Vagina (tissue), 2 donors: ENCODE measurements around the gene PRDM16. TPM values are rescaled to one million over a fixed set of nuclear protein-coding genes. Genes with fewer than 3 reads are reported as not detected.

Experiments used
- DNase-seq, 2 donors: peaks; one replicate each; pipeline ENCODE4 v3.0.0-alpha.2; 2017; ENCODE audit errors: extremely low spot score in 2 of 2
- H3K27ac ChIP-seq: fragments of 200-600 bp; sonication (generic); one replicate; pipeline ENCODE4 v1.5.1; 2019
- H3K27me3 ChIP-seq: fragments of 200-600 bp; sonication (generic); one replicate; pipeline ENCODE4 v1.5.1; 2019
- H3K36me3 ChIP-seq, 2 donors: fragments of 200-600 bp; sonication (generic); one replicate each; pipeline ENCODE4 v1.5.1; 2017 to 2019
- H3K4me1 ChIP-seq: fragments of 200-600 bp; sonication (generic); one replicate; pipeline ENCODE4 v1.5.1; 2019
- H3K4me3 ChIP-seq, 2 donors: fragments of 200-600 bp; sonication (generic); 1 replicate in 1 of 2; 2 replicates in 1 of 2; pipeline ENCODE4 v1.5.1; 2016 to 2019
- H3K9me3 ChIP-seq: fragments of 200-600 bp; sonication (generic); one replicate; pipeline ENCODE4 v1.5.1; 2019
- CTCF ChIP-seq, 3 experiments: fragments of 450-650 bp in 2 of 3; fragments of 200-600 bp in 1 of 3; sonication (generic) in 1 of 3; IDR thresholded peaks; one replicate each; pipeline ENCODE4 v1.5.1; 2017 to 2019; ENCODE audit warnings: antibody characterized with exemption in 3 of 3, mild to moderate bottlenecking in 2 of 3, moderate library complexity in 2 of 3
- POLR2A ChIP-seq, 2 donors: fragments of 450-650 bp; IDR thresholded peaks; one replicate each; pipeline ENCODE4 v1.6.1; 2017; ENCODE audit warnings: antibody characterized with exemption in 2 of 2, mild to moderate bottlenecking in 2 of 2, moderate library complexity in 2 of 2
- POLR2AphosphoS5 ChIP-seq, 2 donors: sonication (generic); formaldehyde crosslinking; IDR thresholded peaks; one replicate each; pipeline ENCODE4 v1.9.0; 2017; ENCODE audit warnings: antibody characterized with exemption in 2 of 2, mild to moderate bottlenecking in 2 of 2, low read depth in 1 of 2; ENCODE audit not compliant: insufficient read depth in 1 of 2
- intact Hi-C: fragments of 100-400 bp; cut with DNase I; formaldehyde crosslinking; loops from one replicate; pipeline ENCODE4 v1.15.1; 2023
- total RNA-seq: library from RNA; depleted of rRNA; stranded (reverse); fragments of >200 nt; gene quantifications from one replicate; pipeline ENCODE4 v1.2.3, GENCODE V29; 2016

PRDM16 gene
- total RNA-seq, 1 donor from 2014 or later: 3.9 TPM

GRCh38 chr1:3130268-3130667, 61.3 kb downstream of the PRDM16 start:
- H3K36me3 ChIP-seq: no peaks in the 10 kb centered on the region
- TF ChIP-seq POLR2AphosphoS5 (IDR thresholded peaks at IDR 0.05; ENCODE audit: insufficient read depth in 1 of 2, low read depth in 1 of 2) (no peak), POLR2A (IDR thresholded peaks at IDR 0.05) (no peak), CTCF (IDR thresholded peaks at IDR 0.05) (no peak)
- intact Hi-C loops: no loop called here

GRCh38 chr1:3132660-3133059, 63.7 kb downstream of the PRDM16 start:
- Histone ChIP-seq H3K36me3 (no peaks in the 10 kb centered on the region), H3K4me3 (no peak overlapping the region), H3K4me1 (peaks cover 7% of the 10 kb centered on the region), H3K27me3 (no peaks in the 10 kb centered on the region), H3K27ac (no peak overlapping the region), H3K9me3 (no peaks in the 10 kb centered on the region)
- TF ChIP-seq POLR2A (IDR thresholded peaks at IDR 0.05) (no peak), CTCF (IDR thresholded peaks at IDR 0.05) (no peak)
- DNase-seq: no peak
- intact Hi-C loops: no loop called here

More at GRCh38 chr1:3130268-3130667, 61.3 kb downstream of the PRDM16 start:
- Histone ChIP-seq H3K9me3 (no peaks in the 10 kb centered on the region), H3K27me3 (no peaks in the 10 kb centered on the region), H3K27ac (no peak overlapping the region), H3K4me3 (no peak overlapping the region), H3K4me1 (peaks cover 21% of the 10 kb centered on the region)
- no peak for DNase-seq

GRCh38 chr1:3133686-3134085, 64.7 kb downstream of the PRDM16 start:
- H3K4me1 ChIP-seq: no peaks in the 10 kb centered on the region
- H3K4me3 ChIP-seq: no peak overlapping the region
- H3K36me3 ChIP-seq: no peaks in the 10 kb centered on the region
- TF ChIP-seq POLR2AphosphoS5 (IDR thresholded peaks at IDR 0.05; ENCODE audit: insufficient read depth in 1 of 2, low read depth in 1 of 2) (no peak), POLR2A (IDR thresholded peaks at IDR 0.05) (no peak), CTCF (IDR thresholded peaks at IDR 0.05) (no peak)
- intact Hi-C loops: no loop called here
- no peaks in the 10 kb centered on the region for H3K9me3 ChIP-seq
- no peaks in the 10 kb centered on the region for H3K27me3 ChIP-seq
- no peak overlapping the region for H3K27ac ChIP-seq
- no peak for DNase-seq

GRCh38 chr1:3134381-3135072, 65.5 kb downstream of the PRDM16 start:
- DNase-seq: no peak
- Histone ChIP-seq H3K27ac (no peak overlapping the region), H3K27me3 (no peaks in the 10 kb centered on the region), H3K4me3 (no peak overlapping the region), H3K4me1 (peaks cover under 1% of the 10 kb centered on the region), H3K36me3 (no peaks in the 10 kb centered on the region), H3K9me3 (no peaks in the 10 kb centered on the region)
- intact Hi-C loops: no loop called here
- TF ChIP-seq POLR2A (IDR thresholded peaks at IDR 0.05): no peak

GRCh38 chr1:3135073-3135702, 66.2 kb downstream of the PRDM16 start:
- intact Hi-C loops: no loop called here
- Histone ChIP-seq H3K36me3 (no peaks in the 10 kb centered on the region), H3K27ac (no peak overlapping the region), H3K9me3 (no peaks in the 10 kb centered on the region), H3K4me1 (peaks cover 7% of the 10 kb centered on the region), H3K27me3 (no peaks in the 10 kb centered on the region), H3K4me3 (no peak overlapping the region)
- no peak for TF ChIP-seq POLR2A (IDR thresholded peaks at IDR 0.05)
- no peak for TF ChIP-seq POLR2AphosphoS5 (IDR thresholded peaks at IDR 0.05; ENCODE audit: insufficient read depth in 1 of 2, low read depth in 1 of 2)
- TF ChIP-seq CTCF (IDR thresholded peaks at IDR 0.05): no peak
- DNase-seq: no peak
